NCI-H2196 (cell line): ENCODE data around the gene RGCC.

ENCODE experiments used
- DNase-seq: peaks from one replicate; lab custom pipeline; 2025; ENCODE audit not compliant: unreplicated experiment; lab: John Stamatoyannopoulos, UW

The RGCC gene

DNA sequence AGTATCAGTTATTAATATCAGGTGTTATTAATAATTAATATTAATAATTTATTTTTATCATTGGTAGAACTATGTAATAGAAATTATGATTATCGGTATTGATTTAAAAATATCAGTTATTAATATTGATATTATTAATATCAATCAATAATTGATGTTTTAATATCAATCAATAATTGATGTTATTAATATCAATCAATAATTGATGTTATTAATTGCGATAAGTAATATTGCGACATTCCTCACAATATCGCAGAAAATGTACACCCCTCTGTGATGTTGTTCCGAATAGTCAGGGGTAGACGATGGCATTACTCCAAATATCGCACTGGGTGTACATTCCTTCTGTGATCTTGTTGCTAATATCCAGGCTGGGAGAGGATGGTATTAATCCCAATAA, 3.7 kb upstream of the RGCC start:
- no peak for DNase-seq

DNA sequence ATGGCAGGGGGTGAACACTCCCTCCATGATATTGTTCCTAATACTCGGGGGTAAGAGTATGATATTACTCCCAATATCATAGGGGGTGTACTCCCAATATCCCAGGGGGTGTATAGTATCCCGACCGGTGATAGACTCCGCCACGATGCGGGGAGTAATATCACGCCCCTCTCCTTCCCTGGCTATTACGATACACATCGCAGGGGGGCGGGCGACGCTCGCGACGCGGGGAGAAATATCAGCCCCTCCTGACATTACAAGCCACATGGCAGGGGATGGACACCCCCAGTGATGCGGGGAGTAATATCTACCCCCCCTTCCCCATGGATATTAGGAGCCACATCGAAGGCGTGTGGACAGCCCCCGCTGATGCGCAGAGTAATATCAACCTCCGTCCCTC, 3.2 kb upstream of the RGCC start:
- DNase-seq, result no peak

DNA sequence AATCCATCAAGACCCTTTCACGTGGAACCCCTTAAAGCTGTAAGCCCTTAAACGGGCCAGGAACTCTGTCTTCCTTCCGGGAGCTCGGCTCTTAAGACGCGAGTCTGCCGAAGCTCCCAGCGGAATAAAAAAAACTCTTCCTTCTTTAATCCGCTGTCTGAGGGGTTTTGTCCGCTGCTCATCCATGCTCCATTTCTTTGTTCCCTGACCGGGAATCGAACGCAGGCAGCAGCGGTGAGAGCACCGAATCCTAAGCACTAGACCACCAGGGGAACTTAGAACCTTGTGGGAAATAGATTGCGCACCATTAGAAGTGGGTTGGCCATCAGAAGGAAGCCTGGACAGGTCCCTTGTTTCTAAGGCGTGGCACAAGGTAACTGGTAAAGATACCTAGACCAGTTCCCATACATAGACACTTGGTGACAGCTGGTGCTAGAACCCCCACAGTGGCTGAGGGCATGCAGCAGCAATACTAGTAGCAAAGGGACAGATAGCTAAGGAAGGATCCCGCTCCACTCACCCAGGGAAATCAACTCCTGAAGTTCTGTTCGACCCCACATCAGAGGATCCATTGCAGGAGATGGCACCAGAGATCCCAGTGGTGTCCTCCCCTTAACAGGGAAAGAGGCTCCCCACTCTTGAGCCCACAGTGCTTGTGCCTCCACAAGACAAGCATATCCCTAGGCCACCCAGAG, 1.5 kb upstream of the RGCC start:
- no peak for DNase-seq

DNA sequence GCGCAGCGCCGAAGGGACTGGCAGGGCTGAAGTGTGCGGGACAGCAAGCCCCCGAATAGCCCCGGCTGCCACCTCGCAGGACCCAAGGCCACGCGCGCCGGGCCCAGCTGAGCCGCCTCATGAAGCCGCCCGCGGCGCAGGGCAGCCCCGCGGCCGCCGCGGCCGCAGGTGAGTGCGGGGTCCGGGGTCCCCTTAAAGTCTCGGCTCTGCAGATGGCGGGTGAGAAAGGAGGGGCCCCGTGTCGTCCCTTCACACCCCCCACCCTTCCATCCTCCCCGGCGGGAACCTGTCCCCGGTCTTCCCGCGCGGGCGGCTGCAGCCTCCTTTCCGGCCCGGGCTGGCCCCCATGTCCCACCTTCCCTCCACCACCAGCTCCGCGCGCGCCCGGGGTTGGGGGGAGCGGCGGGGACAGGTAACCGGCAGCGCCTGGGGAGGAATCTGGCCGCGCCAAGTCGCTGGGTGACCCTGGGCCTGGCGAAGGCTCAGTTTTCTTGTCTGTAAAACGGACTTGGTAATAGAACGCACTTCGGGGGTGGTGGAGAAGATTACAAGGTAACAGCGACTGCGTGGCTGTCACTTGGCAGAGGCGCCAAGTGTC, 338 bp downstream of the RGCC start:
- no peak for DNase-seq

DNA sequence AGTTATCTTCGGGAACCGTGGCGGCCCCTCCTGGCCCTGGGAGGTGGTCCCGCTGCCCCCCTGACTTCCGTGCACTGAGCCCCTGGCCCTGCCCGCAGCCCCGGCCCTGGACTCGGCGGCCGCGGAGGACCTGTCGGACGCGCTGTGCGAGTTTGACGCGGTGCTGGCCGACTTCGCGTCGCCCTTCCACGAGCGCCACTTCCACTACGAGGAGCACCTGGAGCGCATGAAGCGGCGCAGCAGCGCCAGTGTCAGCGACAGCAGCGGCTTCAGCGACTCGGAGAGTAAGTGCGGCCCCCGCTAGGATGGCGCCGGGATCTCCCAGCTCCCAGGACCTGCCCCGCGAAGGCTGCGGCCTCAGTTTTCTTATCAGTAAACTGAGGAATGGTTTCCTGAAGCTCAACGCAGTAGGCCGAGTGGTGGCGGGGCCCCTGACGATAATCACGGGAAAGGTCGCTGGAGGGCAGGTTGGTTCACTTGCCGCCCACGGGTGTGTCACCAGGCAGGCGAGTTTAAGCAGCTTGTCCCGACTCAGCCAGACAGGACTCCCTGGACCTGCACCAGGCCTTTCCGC, 924 bp downstream of the RGCC start:
- DNase-seq, result no peak

DNA sequence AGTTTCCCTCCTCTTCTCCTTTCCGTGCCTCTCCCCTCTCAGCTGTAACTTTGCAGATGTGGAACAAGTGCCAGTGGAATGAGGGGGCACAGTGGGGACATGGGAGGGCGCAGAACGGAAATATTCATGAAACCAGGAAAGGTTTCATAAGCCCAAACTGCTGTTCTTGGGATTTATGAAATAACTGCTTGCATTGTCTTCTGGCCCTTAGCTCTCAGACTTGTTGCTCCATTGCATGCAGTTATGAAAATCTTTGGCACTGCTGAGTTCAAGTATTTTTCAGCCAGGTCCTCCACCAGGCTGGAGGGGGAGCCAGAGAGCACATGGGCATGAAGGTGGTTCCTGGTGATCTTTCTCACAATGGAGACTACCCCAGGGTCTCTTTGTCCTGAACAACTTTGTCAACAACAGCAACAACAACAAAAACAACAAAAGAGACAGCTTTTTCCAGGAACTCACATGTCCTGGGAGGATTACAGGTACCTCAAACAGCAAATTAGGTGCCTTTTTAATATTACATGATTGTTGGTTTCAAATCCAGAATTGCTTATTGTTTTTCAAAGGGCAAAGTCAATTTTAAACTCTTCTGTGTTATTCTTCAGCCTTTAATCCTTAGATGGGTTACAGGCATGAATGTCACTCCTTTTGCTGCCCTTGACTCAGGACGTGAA, 1.5 kb downstream of the RGCC start:
- no peak for DNase-seq

DNA sequence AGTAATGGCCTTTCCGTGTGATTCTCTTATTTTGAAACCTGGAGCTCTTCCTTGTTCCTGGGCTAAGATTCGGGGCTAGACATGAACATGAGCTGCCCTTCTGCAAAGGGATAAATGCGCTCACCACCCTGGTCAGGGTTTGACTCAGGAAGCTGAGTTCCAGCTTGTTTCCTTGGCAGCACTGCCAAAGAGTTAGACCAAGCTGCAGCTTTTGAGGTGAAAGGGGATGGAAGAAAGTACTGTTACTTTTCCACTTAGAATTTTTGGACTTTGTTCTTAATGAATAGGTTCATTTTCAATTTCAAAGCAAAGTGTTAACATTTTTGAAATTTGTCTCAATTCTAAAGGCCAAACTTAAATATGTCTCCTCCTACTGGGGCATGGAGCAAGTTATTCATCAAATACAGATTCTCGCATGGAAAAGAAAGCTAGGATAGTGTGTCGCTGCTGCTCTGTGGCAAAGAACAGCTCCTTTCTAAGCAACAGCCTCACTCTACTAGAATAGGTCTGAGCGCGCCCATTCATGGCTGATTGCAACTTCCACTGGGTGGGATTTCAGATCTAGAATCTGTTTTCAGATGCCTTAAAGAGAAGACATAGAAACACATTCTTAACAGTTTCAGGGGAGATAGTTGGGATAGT, 2.2 kb downstream of the RGCC start:
- DNase-seq, result no peak

DNA sequence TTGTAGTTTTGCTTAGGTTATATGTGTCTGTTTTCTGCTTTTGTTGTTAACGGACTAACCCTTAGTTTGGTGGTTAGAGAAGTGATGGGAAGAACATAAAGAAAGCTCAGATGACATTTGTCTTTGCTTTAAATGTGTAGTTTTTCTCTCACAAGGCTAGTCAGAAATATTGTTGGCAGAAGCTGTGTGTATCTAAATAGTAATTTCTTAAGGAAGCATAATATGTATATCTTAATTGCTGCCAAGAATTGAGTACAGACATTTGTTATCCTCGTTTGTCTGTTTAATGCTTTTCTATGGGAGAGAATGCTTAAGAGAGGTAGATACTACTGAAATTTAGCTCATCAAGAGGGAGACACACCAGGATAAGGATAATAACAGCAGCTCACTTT, 2.7 kb downstream of the RGCC start:
- no peak for DNase-seq

DNA sequence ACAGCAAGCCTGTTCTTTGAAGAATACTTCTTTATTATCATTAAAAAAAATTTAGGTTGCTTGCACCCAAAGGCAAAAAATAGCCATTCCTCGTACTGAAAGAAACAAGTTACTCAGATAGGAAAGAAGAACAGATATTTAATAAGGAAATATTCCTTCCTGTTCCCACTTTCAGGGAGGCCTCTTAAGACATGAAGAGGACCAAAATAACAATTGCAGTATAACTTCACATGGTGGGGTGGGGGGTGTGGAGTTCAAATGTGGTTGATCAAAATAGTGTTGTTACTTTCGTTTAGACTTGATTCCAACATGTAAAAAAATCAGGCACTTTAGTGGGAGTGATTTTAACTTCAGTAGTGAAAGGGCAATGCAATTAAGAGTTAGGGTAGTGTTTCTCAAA, 3.6 kb downstream of the RGCC start:
- no peak for DNase-seq

DNA sequence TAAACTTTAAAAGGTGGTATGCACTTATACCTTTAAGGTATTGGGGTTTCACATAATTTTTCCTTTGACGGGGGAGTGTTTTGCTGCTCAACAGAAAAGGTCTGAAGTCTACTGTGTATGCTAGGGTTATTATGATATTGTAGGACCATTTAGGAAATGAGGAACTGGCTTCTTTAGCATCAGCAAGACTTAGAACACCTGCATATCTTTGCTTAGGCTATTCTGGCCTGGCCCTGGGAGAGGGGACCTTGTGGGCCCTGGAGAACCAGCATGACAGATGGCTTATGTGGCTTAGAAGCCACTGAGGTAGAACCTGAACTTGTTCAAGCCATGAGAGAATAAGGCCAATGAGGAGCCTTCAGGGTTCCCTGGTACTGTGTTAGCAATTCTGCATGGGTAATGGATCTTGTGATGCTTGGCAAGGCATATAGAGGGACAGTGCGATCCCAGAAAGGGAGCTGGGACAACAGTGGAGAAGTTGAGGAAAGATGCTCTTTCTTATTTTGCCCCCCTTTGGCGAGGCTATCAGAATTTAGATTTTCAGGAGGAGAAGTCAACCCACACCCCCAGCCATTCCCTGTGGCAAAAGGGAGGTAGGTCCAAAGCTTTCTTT, 4.3 kb downstream of the RGCC start:
- no peak for DNase-seq

DNA sequence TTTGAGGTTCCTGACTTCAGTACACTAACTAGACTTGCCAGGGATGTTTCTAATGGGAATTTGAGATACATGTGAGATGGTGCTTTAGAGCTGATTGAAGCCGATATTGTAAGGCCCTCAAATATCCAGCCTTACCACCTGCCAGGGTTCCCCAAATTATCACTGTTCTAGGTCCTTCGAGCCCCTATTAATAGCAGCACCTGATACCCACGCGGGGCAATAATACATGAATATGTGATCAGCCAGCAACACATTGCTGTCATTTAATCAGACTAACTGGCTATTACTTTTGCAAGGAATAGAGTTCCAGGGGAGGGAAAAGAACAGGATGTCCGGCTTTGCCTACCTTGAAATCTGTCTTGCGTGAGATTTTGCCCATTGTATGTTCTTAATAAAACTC, 5.1 kb downstream of the RGCC start:
- no peak for DNase-seq

DNA sequence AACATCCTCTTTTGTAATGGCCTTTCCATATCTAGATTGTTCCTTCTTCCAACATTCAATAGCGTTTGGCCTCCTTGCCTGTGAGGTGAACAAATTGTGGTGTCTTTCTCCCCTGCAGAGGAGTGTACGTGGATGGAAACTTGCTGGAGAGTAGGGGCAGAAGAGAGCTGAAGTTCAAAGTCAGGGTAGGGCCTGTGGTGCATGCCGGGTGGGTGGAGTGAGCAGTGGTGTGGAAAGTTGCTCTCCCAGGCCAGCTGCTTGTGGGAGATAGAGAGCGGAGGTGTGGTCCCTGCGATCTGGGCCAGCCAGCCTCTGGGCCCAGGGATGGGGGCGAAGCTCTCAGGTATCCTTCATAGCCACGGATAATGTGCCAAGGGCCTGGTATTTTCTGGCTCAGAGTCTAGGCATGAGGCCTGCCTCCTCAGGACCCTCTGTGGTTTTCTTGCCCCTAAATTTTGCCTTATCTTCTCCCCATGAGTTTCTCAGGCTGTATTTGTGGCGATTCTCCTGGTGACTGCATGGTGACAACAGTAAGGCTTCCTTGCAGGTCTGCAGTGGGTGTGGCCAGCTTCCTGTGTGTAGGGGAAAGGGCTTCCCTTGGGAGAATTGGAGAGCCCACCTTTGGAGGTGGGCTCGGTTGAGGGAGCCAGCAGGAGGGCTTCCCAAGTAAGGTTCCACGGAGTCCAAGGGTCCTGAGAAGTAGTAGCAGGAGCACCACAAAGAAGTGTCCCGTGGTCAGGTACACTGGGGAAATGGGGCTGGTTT, 6.7 kb downstream of the RGCC start:
- no peak for DNase-seq

DNA sequence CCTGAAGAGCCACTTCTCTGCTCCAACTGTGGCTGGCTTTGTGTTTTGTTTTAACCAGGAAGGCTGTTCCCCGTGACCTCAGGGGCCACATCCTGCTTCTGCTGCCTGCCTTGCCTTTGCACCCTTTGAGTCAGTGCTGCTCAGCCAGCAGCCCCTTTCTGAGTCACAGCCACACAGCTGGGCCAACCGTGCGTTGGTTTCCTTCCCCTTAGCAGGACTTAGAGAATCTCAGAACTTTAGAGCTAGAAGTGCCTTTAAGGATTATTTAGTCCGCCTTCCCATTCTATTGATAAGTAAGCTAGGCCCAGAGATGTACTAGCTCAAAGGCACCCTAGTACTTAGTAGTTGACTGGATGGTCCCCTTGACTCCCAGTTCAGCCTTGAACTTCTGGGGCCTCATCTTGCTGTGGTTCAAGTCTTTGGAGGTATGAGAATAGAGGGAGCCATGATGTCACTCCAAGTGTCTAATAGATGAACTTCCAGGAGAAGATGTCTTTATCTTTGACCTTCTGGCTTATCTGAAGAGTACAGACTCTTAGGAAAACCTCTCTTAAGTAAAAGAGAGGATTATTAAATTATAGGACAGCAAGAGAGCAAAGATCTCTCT, 8.0 kb downstream of the RGCC start:
- DNase-seq, result no peak

DNA sequence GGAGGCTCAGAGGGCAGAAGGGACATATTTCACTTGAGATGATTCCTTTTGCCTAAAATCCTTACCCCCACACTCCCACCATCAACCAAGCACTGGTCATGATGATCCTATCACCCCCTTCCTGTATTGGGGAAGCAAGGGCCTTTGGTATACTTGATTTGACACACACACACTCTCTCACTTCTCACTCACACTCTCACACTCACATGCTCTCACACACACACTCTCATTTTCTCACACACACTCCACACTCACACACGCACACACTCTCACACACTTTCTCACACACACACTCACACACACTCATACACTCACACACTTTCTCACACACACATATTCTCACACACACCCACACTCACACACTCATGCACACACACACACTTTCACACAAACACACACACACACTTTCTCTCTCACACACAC, 8.6 kb downstream of the RGCC start:
- DNase-seq, result no peak

DNA sequence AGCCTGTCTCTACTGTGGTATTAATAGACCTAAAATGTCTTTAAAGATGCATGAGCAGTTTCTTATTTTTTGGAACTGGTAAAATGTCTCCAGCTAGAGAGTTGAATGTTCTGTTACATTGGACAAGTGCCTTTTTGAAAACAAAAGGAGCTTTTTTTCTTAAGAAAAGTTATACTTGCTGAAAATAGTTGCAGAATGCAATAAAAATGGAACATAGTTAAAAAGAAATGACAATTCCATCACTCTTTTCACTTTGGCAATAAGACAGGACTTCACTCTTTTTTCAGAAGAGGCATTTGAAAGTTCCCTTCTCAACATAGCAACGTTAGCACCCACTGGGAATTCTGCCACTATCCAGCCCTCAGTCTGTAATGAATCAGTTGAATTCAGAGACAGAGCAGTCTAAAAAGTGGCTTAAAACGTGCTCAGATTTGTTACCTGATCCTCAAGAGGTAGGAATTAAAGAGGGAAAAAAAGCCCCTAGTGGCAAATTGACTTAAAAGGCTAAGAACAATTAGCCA, 10.1 kb downstream of the RGCC start:
- no peak for DNase-seq

DNA sequence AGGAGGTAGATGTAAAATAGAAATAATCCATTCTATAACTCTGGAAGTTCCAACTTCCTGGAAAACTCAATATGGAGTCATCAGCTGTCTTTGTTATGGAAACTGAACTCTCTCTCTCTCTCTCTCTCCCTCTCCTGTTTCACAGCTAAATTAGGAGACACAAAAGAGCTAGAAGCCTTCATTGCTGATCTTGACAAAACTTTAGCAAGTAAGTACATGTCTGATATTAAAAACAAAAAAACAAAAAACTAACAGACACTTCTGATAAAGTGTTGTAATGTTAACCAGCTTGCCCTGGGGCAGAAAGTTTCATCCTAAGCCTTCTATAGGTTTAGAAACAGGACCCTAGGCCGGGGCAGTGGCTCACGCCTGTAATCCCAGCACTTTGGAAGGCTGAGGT, 11.3 kb downstream of the RGCC start:
- no peak for DNase-seq

DNA sequence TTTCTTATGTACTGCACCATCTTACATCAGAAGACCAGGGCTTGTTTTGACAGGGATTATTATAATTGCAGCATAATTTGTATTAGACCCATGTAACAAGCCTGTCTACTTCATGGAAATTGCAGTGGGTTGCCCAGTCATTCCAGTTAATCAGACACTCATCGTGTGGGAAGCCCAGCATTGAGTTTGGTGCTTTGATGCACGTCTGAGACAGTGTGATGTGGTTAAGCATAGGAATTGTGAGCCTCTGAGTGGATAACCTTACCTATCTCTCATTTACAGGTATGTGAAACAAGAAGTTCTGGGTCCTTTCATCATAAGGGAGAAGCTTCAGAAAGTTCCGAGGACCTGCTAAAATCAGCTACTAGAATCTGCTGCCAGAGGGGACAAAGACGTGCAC, 12.8 kb downstream of the RGCC start:
- no peak for DNase-seq

DNA sequence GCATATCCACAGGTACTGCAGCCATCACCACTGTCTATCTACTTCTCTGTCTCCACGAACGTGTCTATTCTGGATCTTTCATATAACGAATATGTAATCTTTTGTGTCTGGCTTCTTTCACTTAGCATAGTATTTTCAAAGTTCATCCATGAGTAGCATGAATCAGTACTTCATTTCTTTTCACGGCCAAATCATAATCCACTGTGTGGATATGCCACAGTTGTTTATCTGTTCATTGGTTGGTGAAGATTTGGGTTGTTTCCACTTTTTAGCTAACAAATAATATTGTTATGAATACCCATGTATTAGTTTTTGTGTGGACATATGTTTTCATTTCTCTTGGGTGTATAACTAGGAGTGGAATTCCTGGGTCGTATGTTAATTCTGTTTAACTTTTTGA, 14.4 kb downstream of the RGCC start:
- DNase-seq, result no peak

DNA sequence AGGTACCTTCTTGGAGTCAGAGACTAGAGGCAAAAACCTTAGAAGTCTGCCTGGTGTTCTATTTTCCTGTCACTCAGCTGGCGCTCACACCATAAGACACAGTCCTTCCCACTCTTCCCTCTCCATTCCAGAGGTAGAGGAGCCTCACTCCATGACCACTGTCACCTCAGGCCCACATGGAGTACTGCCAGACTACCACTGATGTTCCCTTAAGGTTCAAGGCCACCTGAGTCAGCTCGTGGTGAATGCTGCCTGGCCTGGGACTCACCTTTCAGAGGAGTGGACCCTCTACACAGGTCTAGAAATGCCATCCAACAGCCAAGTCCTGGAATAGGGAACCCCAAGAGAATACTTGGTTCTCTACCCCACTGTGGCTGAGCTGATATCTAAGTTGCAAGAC, 29.9 kb downstream of the RGCC start:
- DNase-seq, result no peak

DNA sequence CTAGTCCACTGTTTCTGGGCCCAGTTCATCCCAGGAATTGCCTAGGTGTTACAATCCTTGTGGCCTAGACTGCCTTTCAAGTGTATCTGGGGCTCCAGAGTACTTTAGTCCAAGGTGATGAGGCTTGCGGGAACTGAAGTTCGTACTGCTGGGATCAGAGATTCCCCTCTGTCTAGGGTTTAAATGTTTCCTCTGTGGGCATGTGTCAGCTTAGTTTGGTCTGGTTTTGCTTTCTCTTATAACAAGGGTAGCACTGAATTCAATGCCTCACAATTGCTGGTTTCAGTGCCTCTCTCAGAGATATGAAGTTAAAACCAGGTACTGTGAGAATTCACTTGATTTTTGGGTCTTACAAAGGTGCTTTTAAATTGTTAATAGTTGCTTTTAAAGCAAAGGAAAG, 30.8 kb downstream of the RGCC start:
- no peak for DNase-seq
